ES-I3 (cell line): ENCODE data around the gene HORMAD1.
"Not testable (repeated sequence)": the region's sequence is repeated elsewhere in the genome, so short reads cannot be mapped to it uniquely, and the experiment has no call there.

ENCODE experiments used
- H3K36me3 ChIP-seq: 2 replicates; pipeline ENCODE4 v1.6.1; 2013; ENCODE audit warnings: mild to moderate bottlenecking, low read length, control low read depth, moderate library complexity; ENCODE audit not compliant: insufficient read depth
- H3K4me1 ChIP-seq: 2 replicates; pipeline ENCODE4 v1.6.1; 2013; ENCODE audit warnings: mild to moderate bottlenecking, control low read depth, low read length; ENCODE audit not compliant: insufficient read depth
- H3K9ac ChIP-seq: 2 replicates; pipeline ENCODE4 v1.6.1; 2013; ENCODE audit warnings: low read depth, mild to moderate bottlenecking, low read length, moderate library complexity
- H3K9me3 ChIP-seq: 2 replicates; pipeline ENCODE4 v1.6.1; 2013; ENCODE audit warnings: mild to moderate bottlenecking, low read length, moderate library complexity; ENCODE audit not compliant: control insufficient read depth, insufficient read depth

Gene HORMAD1, protein sequence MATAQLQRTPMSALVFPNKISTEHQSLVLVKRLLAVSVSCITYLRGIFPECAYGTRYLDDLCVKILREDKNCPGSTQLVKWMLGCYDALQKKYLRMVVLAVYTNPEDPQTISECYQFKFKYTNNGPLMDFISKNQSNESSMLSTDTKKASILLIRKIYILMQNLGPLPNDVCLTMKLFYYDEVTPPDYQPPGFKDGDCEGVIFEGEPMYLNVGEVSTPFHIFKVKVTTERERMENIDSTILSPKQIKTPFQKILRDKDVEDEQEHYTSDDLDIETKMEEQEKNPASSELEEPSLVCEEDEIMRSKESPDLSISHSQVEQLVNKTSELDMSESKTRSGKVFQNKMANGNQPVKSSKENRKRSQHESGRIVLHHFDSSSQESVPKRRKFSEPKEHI

DNA sequence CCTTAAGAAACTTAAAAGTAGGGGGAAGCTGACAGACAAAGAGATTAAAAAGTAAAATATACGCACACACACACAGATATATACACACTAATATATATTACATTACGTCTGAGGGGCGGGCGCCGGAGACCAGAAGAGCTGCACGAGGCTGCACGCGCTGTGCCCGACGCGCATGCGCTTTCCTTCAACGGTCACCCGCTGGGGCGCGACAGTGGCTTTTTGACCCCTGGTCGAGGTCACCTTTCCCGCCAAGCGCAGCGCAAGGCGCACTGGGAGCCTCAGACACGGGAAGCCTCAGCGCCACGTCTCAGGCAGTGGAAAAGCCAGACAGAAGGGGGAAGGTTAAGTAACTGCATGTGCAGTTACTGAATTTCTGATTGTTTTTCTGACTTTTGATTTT, at the start of gene HORMAD1:
Gene HORMAD1, minus strand, starts transcription at position 193 of the 400 bp plus-strand sequence. CDS start 1,390 bp downstream, outside the sequence.
- Histone ChIP-seq H3K9me3 (no peaks in the 10 kb centered on the region), H3K36me3 (no peaks in the 10 kb centered on the region), H3K4me1 (0 out of 2 replicates have a peak, but pooled peaks cover 5% of the 10 kb centered on the region), H3K9ac (no peak within 1 kb of the TSS)

DNA sequence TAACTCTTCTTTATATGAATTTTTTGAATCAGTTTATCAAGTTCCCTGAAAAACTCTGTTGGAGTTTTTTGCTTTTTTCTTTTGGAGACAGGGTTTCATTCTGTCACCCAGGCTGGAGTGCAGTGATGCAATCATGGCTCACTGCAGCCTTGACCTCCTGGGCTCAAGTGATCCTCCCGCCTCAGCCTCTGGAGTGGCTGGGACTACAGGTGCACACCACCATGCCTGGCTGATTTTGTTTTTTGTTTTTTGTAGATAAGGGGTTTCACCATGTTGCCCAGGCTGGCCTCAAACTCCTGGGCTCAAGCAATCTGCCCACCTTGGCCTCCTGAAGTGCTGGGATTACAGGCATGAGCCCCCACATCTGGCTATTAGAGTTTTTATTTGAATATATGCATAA, 47.0 kb upstream of the HORMAD1 start:
- not testable (repeated sequence) for H3K4me1 ChIP-seq

DNA sequence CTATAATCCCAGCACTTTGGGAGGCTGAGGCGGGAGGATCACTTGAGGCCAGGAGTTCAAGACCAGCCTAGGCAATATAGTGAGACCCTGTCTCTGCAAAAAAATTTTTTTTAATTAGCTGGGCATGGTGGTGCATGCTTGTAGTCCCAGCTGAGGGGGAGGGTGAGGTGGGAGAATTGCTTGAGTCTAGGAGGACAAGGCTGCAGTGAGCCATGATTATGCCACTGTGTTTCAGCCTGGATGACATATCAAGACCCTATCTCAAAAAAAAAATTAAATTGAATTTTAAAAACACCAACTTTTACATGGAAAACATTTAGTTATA, 45.2 kb upstream of the HORMAD1 start:
- not testable (repeated sequence) for H3K9me3 ChIP-seq, H3K36me3 ChIP-seq, H3K4me1 ChIP-seq, H3K9ac ChIP-seq

More for the DNA sequence above, 47.0 kb upstream of the HORMAD1 start:
- H3K9me3 ChIP-seq, H3K9ac ChIP-seq, H3K36me3 ChIP-seq: not testable (repeated sequence)

DNA sequence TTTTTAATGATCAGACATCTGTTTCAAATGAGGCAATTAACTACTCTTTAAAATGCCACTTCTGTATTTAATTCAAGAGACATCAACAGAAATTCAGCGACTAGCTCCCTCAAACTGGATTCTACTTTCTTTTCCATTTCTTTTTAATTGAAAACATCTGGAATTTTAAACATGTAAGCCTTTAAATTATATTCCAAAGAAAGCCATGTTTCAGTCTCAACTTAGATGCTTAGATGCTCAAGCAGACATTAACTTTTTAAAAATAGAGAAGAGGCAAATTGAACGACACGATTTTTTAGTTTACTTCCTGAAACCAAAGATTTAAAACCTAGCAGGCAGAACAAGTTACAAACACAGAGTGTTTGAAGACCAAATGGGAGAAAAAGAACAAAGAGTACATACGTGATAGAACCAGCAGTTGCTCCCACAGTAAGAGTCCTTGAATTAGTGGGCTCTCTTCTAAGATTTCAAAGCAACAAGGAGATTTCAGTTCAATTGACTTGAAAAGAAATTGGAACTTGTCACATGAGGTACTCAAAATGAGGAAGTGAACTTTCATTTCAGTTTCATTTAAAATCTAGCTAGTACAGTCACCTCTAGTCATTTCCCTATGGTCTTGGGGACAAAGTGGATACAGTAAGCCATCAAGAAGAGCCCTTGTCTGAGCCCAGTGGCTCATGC, 44.7 kb upstream of the HORMAD1 start, which contains the start of gene CTSS:
Gene CTSS, minus strand, starts transcription at position 483 of the 681 bp plus-strand sequence. CDS start 1,015 bp downstream, outside the sequence.
- Histone ChIP-seq H3K4me1 (no peaks in the 10 kb centered on the region), H3K36me3 (no peaks in the 10 kb centered on the region), H3K9me3 (peaks cover under 1% of the 10 kb centered on the region; the same call in 1 of the 2 replicates), H3K9ac (no peak within 1 kb of the TSS)

DNA sequence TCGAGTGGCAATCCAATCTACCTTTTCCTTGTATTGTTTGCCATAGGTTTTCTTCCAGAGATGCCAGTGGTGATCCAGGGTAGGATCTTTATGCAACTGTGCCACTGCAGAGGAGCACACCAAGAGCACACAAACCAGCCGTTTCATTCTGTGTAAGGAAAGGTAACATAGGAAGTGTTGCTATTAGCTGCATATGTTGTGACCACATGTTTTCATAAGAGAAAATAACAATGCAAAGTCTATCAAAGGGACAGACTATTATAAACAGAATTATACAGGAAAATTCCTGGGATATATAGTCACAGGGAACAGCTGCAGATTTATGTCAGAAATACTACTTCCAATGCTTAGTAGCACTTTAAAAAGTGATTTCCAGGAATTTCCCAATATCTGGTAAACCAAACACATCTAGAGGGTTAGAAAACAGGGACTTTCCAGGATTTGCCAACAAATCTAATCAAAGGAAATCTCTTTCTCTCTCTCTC, 44.0 kb upstream of the HORMAD1 start:
- Histone ChIP-seq H3K9me3 (peaks cover 2% of the 10 kb centered on the region; the same call in 1 of the 2 replicates), H3K4me1 (no peaks in the 10 kb centered on the region), H3K36me3 (no peaks in the 10 kb centered on the region), H3K9ac (no peak overlapping the region)

DNA sequence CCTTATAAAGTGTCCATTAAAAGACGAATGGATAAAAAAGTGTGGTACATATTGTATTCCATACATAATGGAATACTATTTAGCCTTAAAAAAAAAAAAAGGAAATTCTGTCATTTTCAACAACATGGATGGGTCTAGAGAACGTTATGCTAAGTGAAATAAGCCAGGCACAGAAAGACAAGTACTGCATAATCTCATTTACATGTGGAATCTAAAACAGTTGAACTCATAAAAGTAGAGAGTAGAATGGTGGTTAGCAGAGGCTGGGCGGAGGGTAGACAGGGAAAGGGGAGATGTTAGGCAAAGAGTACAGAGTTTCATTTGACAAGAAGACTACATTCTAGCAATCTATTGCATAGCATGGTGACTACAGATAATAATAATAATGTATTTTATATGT, 42.3 kb upstream of the HORMAD1 start:
- Histone ChIP-seq H3K9me3 (peaks cover 2% of the 10 kb centered on the region; the same call in 1 of the 2 replicates), H3K9ac (no peak overlapping the region), H3K36me3 (no peaks in the 10 kb centered on the region), H3K4me1 (no peaks in the 10 kb centered on the region)

DNA sequence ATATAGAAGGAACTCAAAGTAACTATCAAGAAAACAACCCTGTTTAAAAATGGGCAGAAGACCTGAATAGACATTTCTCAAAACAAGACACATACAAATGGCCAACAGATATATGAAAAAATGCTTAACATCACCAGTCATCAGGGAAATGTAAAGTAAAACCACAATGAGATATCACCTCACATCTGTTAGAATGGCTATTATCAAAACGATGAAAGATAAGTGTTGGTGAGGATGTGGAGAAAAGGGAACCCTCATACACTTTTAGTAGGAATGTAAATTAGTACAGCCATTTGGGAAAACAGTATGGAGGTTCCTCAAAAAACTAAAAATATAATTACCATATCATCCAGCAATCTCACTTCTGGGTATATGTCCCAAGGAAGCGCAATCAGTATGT, 41.9 kb upstream of the HORMAD1 start:
- no peaks in the 10 kb centered on the region for H3K36me3 ChIP-seq
- H3K4me1 ChIP-seq, result no peaks in the 10 kb centered on the region
- H3K9ac ChIP-seq, result no peak overlapping the region
- H3K9me3 ChIP-seq, result peaks cover 2% of the 10 kb centered on the region; the same call in 1 of the 2 replicates

DNA sequence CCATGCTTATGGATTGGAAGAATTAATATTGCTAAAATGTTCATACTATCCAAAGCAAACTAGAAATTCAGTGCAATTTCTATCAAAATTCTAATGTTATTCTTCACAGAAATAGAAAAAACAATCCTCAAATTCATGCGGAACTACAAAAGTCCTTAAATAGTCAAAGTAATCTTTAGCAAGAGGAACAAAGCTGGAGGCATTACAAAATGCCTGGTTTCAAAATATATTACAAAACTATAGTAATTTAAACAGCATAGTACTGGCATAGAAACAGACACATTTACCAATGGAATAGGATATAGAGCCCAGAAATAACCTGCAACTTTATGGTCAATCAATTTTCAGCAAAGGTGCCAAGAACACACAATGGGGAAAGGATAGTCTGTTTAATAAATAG, 41.1 kb upstream of the HORMAD1 start:
- Histone ChIP-seq H3K9ac (no peak overlapping the region), H3K36me3 (no peaks in the 10 kb centered on the region), H3K9me3 (peaks cover 2% of the 10 kb centered on the region; the same call in 1 of the 2 replicates), H3K4me1 (no peaks in the 10 kb centered on the region)

DNA sequence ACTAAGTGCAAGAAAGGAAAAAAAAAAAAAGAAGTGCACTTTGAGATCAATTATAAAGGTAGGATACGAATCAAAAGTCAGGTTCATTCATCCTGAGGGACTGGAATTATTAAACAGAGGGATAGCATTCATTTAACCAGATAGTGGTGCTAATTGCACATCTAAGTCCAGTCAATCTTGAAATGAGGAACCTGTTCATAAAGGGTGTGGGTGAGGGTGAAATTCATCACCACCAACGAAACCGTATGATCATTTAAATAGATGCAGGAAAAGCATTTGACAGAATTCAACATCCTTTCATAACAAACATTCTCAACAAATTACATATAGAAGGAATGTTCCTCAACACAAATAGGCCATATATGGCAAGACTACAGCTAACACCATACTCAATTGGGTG, 39.3 kb upstream of the HORMAD1 start:
- H3K9me3 ChIP-seq, result peaks cover 2% of the 10 kb centered on the region; the same call in 1 of the 2 replicates
- no peak overlapping the region for H3K9ac ChIP-seq
- H3K36me3 ChIP-seq, result no peaks in the 10 kb centered on the region
- no peaks in the 10 kb centered on the region for H3K4me1 ChIP-seq

DNA sequence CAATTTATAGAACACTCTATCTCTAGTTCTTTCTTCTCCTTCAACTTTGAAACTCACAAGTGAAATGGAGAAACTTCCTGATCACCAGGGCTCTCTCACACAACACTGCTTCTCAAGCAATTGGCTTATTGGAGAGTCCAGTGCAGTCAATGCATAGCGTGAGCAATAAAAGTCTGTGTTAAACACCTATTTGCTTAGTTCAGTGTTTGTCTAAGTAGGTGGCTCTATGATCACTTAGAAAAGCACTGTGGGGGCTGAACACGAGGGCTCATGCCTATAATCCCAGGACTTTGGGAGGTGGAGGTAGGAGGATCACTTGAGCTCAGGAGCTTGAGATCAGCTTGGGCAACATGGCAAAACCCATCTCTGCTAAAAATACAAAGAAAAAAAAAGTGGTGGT, 32.7 kb upstream of the HORMAD1 start:
- Histone ChIP-seq H3K36me3 (no peaks in the 10 kb centered on the region), H3K4me1 (no peaks in the 10 kb centered on the region), H3K9me3 (no peaks in the 10 kb centered on the region), H3K9ac (no peak overlapping the region)

DNA sequence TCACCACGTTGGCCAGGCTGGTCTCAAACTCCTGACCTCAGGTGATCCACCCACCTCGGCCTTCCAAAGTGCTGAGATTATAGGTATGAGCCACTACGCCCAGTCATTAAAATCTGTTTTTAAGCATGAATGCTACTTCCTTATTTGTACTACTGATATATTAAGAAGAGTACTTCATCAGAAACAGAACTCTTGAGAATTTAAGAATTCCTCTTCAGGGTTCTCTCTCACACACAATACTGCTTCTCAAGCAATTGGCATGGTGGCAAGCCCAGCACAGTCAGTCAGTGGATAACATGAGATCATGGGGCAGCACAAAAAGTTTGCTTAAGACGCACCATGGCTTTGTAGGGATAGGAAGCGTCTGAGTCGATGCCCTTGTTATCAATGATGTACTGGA, 30.7 kb upstream of the HORMAD1 start:
- Histone ChIP-seq H3K9me3 (no peaks in the 10 kb centered on the region), H3K4me1 (no peaks in the 10 kb centered on the region), H3K36me3 (no peaks in the 10 kb centered on the region), H3K9ac (no peak overlapping the region)

DNA sequence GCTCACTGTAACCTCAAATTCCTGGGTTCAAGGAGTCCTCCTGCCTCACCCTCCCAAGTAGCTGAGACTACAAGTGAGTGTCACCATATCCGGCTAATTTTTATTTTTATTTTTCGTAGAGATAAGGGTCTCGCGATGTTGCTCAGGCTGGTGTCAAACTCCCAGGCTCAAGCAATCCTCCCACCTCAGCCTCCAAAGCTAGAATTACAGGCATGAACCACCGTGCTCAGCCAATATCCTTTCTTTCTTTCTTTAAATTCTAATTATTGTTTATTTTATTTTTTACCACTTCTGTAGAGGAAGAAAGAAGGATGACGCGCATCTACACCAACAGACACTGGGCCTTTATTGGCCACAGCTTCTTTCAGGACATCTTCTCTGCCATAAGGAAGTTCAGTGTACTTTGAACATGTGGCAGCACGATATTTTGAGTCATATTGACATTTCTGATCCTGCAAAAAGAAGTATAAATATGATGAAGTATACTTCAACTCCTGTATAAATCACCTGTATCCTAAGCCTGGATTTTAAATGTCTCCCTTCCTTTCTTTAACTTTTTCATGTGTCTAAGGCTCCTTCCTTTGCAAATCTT, 29.1 kb upstream of the HORMAD1 start:
- Histone ChIP-seq H3K36me3 (no peaks in the 10 kb centered on the region), H3K9me3 (no peaks in the 10 kb centered on the region), H3K9ac (no peak overlapping the region), H3K4me1 (no peaks in the 10 kb centered on the region)

DNA sequence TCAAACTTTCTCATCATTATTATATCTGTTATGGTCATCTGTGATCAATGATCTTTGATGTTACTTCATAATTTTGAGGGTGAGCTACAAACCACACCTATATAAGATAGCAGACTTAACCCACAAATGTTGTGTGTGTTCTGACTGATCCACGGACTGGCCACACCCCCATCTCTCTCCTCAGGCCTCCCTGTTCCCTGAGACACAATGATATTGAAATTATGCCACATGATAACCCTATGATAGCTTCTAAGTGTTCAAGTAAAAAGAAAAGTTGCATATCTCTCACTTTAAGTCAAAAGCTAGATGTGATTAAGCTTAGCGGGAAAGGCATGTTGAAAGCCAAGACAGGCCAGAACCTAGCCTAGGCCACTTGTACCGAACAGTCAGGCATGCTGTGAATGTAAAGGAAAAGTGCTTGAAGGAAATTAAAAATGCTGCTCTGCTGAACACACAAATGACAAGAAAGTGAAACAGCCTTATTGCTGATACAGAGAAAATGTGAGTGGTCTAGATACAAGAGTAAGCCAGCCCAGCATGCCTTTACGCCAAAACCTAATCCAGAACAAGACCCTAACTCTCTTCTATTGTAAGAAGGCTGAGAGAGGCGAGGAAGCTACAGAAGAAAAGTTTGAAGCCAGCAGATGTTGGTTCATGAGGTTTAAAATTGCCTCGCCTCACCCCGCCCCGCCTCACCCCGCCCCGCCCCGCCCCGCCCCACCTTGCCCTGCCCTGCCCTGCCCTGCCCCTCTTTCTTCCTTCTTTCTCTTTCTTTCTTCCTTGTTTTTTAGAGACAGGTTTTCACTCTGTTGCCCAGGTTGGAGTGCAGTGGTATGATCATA, 28.4 kb upstream of the HORMAD1 start:
- H3K9ac ChIP-seq, result no peak overlapping the region
- H3K36me3 ChIP-seq, result no peaks in the 10 kb centered on the region
- no peaks in the 10 kb centered on the region for H3K9me3 ChIP-seq
- no peaks in the 10 kb centered on the region for H3K4me1 ChIP-seq
